Hair follicular keratinocyte (primary cell): Measurements from ENCODE around the gene TSACC. TPM values are rescaled to one million over a fixed set of nuclear protein-coding genes. Genes with fewer than 3 reads are reported as not detected.

Experiments
- total RNA-seq: library from RNA; depleted of rRNA; stranded (reverse); fragments of >200 nt; gene quantifications from 2 replicates; pipeline ENCODE4 v1.2.3, GENCODE V29; 2015

Gene TSACC
- total RNA-seq = 0.86 TPM in 1 of 2 replicates, not detected in the other

DNA sequence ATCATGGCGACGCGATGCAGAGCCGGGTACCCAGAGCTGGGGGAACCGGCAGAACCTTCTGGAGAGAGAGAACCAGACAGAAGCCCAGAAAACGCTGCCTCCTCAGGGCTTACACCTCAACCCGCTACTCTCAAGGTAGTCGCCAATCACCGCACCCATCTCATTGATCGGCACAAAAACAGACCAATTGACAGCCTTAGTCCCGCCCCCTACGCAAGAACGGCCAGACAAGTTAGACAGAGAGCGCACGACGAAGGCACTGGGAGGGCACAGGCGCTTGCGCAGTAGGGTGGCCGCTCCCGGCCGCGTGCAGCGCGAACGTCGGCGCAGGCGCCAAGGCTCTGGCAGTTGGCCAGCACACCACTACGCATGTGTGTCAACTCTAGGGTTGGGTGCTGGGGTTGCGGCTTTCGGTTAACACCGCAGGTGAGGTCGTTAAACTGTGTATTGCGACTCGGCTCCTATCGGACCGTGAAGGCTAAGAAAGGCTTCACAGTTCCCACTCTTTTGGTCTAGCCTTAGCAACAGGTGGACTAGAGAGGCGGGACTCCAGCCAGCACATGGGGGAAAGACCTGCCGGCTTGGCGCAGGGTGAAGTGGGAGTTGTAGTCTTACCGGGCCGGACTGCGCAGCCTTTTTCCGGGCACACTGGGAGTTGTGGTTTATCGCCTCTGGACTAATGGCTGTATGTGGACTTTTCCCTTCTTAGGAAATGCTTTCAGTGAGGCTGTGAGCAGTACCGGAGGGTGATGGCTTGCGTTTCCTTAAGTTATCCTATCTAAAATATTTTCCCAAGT is at the start of gene TSACC, which contains the start of gene CCT3:
TSACC (plus strand) TSS at position 347 of the 797 bp plus-strand sequence. CDS start 1,232 bp downstream, outside the sequence.
CCT3 (minus strand) TSS at position 113 of the 797 bp plus-strand sequence; CDS start at position 5, 108 bp downstream.

DNA sequence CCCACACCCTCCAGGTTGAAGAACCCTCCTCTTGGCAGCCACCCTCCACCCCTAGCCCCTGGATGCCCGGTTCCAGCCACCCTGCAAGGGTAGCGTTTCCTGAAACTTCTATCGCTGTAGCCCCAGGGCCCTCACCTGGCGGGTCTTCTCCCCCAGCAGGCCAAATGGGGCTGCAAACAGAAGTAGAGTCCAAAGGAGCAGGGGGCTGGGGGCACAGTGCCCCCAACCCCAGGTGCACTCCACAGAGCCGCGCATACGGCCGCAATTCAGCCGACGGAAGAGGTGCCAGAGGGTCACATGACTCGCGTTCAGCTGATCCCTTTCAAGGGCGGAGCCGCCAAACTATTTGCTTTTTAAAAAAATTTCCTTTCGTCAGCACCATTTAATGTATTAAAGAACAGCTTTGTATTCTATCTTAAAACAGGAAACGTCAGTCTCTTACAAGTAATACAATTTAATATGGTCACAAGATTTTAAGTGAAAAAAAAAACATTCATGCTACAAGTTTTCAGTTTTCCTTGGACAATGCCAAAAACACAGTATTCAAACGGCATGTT is 42.9 kb upstream of the TSACC start, which contains the start of gene GLMP:
GLMP (minus strand) TSS at position 289 of the 557 bp plus-strand sequence; CDS start at position 255, 34 bp downstream.

DNA sequence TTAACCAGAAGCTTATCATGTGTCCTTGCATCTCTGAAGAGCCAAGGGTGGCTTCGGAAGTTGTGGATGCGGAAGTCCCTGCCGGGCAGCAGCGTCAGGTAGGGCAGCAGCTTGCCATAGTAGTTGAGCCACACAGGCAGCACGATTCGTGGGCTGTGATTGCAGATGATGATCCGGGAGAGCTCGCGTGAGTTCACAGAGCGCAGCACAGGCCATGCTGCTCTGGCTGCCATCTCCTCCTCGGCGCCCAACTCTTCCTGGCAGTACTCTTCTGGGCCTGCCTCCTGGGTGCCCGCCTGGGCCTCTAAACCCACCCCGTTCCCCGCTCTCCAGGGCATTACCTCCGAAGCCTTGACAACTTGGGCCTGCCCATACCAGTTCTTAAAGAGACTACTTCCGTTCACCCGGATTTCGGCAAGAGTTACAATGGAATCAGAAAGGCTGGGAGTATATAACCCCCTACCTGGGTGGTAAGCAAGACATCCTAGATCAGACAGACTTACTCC is 39.4 kb upstream of the TSACC start, which contains the start of gene VHLL:
VHLL (minus strand) TSS at position 456 of the 506 bp plus-strand sequence; CDS start at position 338, 118 bp downstream.

DNA sequence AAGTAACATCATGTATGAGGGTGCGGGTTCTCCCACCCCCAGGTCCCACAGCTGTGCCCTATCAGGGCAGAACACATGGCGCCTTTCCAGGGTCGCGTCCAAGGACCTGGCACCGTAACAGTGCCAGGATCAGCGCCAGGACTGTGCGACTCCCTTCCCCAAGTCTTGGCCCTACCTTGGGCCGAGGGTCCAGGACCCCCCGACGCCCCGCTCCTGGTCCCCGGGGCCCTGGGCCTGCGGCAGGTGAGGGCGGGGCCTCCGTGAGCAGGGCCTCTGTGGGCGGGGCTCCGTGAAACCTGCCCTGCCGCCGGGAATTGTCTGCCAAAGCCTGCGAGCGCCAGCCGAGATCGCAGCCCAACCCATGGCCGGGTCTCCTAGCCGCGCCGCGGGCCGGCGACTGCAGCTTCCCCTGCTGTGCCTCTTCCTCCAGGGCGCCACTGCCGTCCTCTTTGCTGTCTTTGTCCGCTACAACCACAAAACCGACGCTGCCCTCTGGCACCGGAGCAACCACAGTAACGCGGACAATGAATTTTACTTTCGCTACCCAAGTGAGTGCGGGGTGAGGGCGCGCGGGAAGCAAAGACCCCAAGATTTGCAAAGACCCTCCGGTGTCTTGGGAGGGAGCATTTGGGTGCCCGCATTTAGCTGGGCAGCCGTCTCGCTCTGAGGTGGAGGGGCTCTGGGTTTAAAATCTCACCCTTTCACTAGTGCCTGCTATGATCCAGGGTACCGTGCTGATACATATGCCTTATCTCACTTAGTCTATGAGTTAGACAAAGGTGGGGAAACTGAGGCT is 30.8 kb downstream of the TSACC start, which contains the start of gene RHBG:
RHBG (plus strand) TSS at position 323 of the 796 bp plus-strand sequence; CDS start at position 362, 39 bp downstream.

Other genes starting within 250 kb of the TSACC start
- 735 and 836 TPM in 2 replicates for gene LMNA, start 223.8 kb upstream of the TSACC start, total RNA-seq
- gene SEMA4A, start 184.9 kb upstream of the TSACC start, total RNA-seq = 6.6 and 12.3 TPM in 2 replicates
- gene SLC25A44, start 144.4 kb upstream of the TSACC start, total RNA-seq = 8.6 and 11.0 TPM in 2 replicates
- 67.9 and 81.5 TPM in 2 replicates for gene PMF1, start 125.5 kb upstream of the TSACC start, total RNA-seq
- gene BGLAP, start 96.3 kb upstream of the TSACC start, total RNA-seq = not detected in 2 replicates
- gene PAQR6, start 90.5 kb upstream of the TSACC start, total RNA-seq = 0.30 and 2.4 TPM in 2 replicates
- 35.9 and 40.1 TPM in 2 replicates for gene SMG5, start 55.7 kb upstream of the TSACC start, total RNA-seq
- gene TMEM79, start 54.2 kb upstream of the TSACC start, total RNA-seq = 7.6 and 9.1 TPM in 2 replicates
- gene GLMP, start 42.8 kb upstream of the TSACC start, total RNA-seq = 39.4 and 40.7 TPM in 2 replicates
- not detected in 2 replicates for gene VHLL, start 39.2 kb upstream of the TSACC start, total RNA-seq
- 392 and 473 TPM in 2 replicates for gene CCT3, start 234 bp upstream of the TSACC start, total RNA-seq
- not detected in 2 replicates for gene RHBG, start 30.7 kb downstream of the TSACC start, total RNA-seq
- gene MEF2D, start 162.2 kb downstream of the TSACC start, total RNA-seq = 18.4 and 19.6 TPM in 2 replicates
- gene IQGAP3, start 234.0 kb downstream of the TSACC start, total RNA-seq = 13.4 and 25.3 TPM in 2 replicates
- gene TTC24, start 241.2 kb downstream of the TSACC start, total RNA-seq = not detected in 2 replicates